ENCODE results near the gene MMUT. TPM values are rescaled to one million over a fixed set of nuclear protein-coding genes. Genes with fewer than 3 reads are reported as not detected.
"Not testable (repeated sequence)": the region's sequence is repeated elsewhere in the genome, so short reads cannot be mapped to it uniquely, and the experiment has no call there.

Gene MMUT
- total RNA-seq, 1 experiment from 2014 or later, result 14.8 TPM

DNA sequence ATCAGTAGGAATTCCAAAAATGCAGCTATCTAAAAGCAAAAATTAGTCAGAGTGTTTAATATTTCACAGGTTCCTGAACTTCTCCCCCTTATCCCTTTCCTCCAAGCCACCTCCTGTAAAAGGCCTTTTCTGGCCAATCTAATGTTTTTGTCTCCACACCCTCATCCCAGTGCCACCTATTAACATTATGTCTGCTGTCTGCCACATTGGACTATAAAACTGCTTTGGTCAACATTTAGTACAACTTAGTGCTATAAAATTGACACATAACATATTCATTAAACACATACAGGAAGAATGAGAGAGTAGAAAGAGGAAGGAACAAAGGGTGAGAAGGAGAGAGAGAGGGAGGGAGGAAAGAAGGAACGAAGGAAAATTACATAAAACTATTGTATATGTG lies 47.7 kb downstream of the MMUT start:
- Histone ChIP-seq H3K9ac (ENCODE audit: low read length) (no peak overlapping the region), H3K9me3 (ENCODE audit: low read length) (no peaks in the 10 kb centered on the region), H3K79me2 (ENCODE audit: low read length) (no peaks in the 10 kb centered on the region), H3K27ac (ENCODE audit: low read length) (no peak overlapping the region), H3K4me2 (ENCODE audit: low read depth, low read length, poor library complexity, severe bottlenecking) (no peak overlapping the region), H3K36me3 (ENCODE audit: insufficient read depth, low read length) (no peaks in the 10 kb centered on the region), H4K20me1 (ENCODE audit: insufficient read depth, low read depth, low read length) (no peaks in the 10 kb centered on the region), H3K9me2 (replicated peaks; ENCODE audit: insufficient read depth, low read length) (no peaks in the 10 kb centered on the region), H3K4me3 (ENCODE audit: low read length) (no peak overlapping the region), H3K4me1 (ENCODE audit: low read length) (no peaks in the 10 kb centered on the region; the same call in 1 of the 2 replicates), H3K27me3 (ENCODE audit: low read length) (no peaks in the 10 kb centered on the region), H2AFZ (ENCODE audit: low read length) (no peak overlapping the region)
- DNase-seq, result no peak

DNA sequence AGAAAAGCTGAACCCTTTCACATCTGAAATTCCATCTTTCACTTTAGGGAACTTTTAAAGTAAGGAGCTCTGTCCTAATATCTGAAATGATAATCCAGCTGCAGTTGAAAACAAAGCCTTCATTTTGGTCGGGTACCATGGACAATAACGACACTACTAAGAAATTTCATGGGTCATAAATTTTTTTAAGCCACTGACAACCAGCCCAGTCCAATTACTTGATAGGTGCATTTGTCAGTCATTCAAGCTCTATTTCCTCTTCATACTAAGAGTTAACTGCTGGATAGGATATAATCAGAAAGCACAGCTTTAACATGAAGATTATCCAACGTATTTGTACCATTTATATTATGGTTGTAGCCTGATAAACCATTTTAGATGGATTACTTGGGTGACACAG lies 52.5 kb downstream of the MMUT start:
- no peaks in the 10 kb centered on the region for H3K9me3 ChIP-seq (ENCODE audit: low read length)
- H3K27me3 ChIP-seq (ENCODE audit: low read length), result no peaks in the 10 kb centered on the region
- no peak overlapping the region for H3K4me3 ChIP-seq (ENCODE audit: low read length)
- no peaks in the 10 kb centered on the region for H3K36me3 ChIP-seq (ENCODE audit: insufficient read depth, low read length)
- H3K9ac ChIP-seq (ENCODE audit: low read length), result no peak overlapping the region
- DNase-seq, result no peak
- H3K9me2 ChIP-seq (replicated peaks; ENCODE audit: insufficient read depth, low read length), result no peaks in the 10 kb centered on the region
- no peaks in the 10 kb centered on the region for H3K4me1 ChIP-seq (ENCODE audit: low read length)
- H3K27ac ChIP-seq (ENCODE audit: low read length), result no peak overlapping the region
- no peak overlapping the region for H3K4me2 ChIP-seq (ENCODE audit: low read depth, low read length, poor library complexity, severe bottlenecking)
- H4K20me1 ChIP-seq (ENCODE audit: insufficient read depth, low read depth, low read length), result no peaks in the 10 kb centered on the region
- no peaks in the 10 kb centered on the region for H3K79me2 ChIP-seq (ENCODE audit: low read length)
- no peak overlapping the region for H2AFZ ChIP-seq (ENCODE audit: low read length)

DNA sequence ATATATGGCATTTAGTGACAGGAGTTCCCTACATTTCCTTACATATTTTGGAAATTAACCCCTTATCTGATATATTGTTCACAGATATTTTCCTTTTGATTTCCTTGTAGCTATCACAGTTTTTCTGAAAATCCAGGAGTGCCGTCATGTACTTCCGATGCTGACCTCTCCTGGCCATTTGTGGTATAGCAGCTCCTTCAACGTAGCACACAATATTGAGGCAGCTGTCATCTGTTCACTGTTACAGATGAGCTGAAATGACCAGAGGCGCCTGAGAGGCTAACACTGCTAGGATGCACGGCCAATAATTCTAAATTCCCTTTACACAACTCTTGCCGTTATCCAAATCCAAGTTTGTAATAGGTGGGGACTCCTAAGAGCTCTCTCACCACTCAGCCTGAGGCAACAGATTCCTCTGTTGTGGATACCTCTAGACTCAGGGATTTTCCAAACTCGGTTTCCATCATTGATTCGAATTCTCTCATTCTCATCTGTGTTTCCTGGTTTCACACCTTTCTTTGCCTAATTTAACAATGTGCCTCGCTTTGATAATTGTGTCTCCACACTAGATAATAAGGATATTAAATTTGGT lies 53.0 kb downstream of the MMUT start:
- peak; percentile 84 for DNase-seq
- H3K36me3 ChIP-seq (ENCODE audit: insufficient read depth, low read length), result no peaks in the 10 kb centered on the region
- no peak overlapping the region for H2AFZ ChIP-seq (ENCODE audit: low read length)
- no peaks in the 10 kb centered on the region for H3K9me3 ChIP-seq (ENCODE audit: low read length)
- no peaks in the 10 kb centered on the region for H3K79me2 ChIP-seq (ENCODE audit: low read length)
- no peaks in the 10 kb centered on the region for H4K20me1 ChIP-seq (ENCODE audit: insufficient read depth, low read depth, low read length)
- no peaks in the 10 kb centered on the region for H3K4me1 ChIP-seq (ENCODE audit: low read length)
- no peaks in the 10 kb centered on the region for H3K9me2 ChIP-seq (replicated peaks; ENCODE audit: insufficient read depth, low read length)
- H3K4me3 ChIP-seq (ENCODE audit: low read length), result no peak overlapping the region
- H3K4me2 ChIP-seq (ENCODE audit: low read depth, low read length, poor library complexity, severe bottlenecking), result no peak overlapping the region
- no peak overlapping the region for H3K27ac ChIP-seq (ENCODE audit: low read length)
- no peaks in the 10 kb centered on the region for H3K27me3 ChIP-seq (ENCODE audit: low read length)
- no peak overlapping the region for H3K9ac ChIP-seq (ENCODE audit: low read length)

DNA sequence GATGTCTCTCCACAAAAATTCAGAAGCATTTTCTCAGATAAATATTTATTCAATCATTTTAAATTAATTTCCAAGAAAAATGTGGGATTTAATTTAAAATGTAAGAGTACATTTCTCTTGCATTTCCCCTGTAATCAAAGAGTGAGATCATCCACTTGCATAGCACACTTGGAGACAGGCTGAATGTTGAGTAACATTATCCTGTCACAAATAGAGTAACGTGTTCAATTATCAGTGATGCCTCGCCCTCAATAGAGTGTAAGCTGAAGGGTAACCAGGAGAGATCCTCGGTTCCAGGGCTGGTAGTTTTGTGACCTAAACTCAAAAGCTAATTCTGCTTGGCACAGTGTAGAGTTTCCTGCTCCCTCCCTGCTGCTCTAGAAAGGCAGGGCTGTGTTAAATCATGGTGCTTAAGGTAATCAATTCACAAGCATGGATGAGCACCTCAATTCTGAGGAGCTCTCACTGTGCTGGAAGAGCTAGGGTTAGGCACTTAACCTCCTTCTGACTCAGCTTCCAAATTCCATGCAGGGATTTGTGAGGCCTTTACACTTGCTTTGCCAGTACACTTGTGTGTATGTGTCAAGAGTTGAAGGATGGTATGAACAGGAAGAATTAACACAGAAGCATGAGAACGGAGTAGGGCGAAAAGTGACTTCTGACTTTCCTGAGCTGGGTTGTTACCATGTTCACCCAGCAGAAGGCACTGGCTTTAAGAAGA lies 56.6 kb downstream of the MMUT start:
- no peak overlapping the region for H3K4me2 ChIP-seq (ENCODE audit: low read depth, low read length, poor library complexity, severe bottlenecking)
- H3K27me3 ChIP-seq (ENCODE audit: low read length), result no peaks in the 10 kb centered on the region
- H3K79me2 ChIP-seq (ENCODE audit: low read length), result no peaks in the 10 kb centered on the region
- no peak overlapping the region for H3K4me3 ChIP-seq (ENCODE audit: low read length)
- DNase-seq, result no peak
- H3K27ac ChIP-seq (ENCODE audit: low read length), result no peak overlapping the region
- no peak overlapping the region for H3K9ac ChIP-seq (ENCODE audit: low read length)
- H3K36me3 ChIP-seq (ENCODE audit: insufficient read depth, low read length), result no peaks in the 10 kb centered on the region
- no peaks in the 10 kb centered on the region for H3K9me2 ChIP-seq (replicated peaks; ENCODE audit: insufficient read depth, low read length)
- no peaks in the 10 kb centered on the region for H3K9me3 ChIP-seq (ENCODE audit: low read length)
- 0 out of 2 replicates have a peak, but pooled peaks cover 4% of the 10 kb centered on the region for H3K4me1 ChIP-seq (ENCODE audit: low read length)
- no peak overlapping the region for H2AFZ ChIP-seq (ENCODE audit: low read length)
- no peaks in the 10 kb centered on the region for H4K20me1 ChIP-seq (ENCODE audit: insufficient read depth, low read depth, low read length)

DNA sequence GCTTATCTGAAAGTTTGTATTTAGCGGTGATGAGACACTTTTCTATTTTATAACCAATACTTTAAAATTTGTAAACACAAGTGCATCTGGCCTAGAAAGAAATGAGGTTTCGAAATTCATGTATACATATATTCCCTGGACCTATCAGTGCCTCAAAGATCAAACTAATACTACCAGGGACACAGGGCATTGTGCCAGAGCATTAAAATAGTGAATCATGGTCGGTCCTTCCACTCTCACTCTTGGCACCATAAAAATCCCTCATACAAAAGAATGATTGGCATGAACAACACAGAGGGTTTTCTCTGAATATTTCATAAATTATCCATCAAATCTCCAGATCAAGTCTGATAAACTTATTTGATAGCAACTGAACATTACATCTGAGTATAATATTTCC lies 62.0 kb downstream of the MMUT start:
- Histone ChIP-seq H3K36me3 (ENCODE audit: insufficient read depth, low read length) (no peaks in the 10 kb centered on the region), H3K9me3 (ENCODE audit: low read length) (no peaks in the 10 kb centered on the region), H3K79me2 (ENCODE audit: low read length) (no peaks in the 10 kb centered on the region), H3K9ac (ENCODE audit: low read length) (no peak overlapping the region), H3K9me2 (replicated peaks; ENCODE audit: insufficient read depth, low read length) (no peaks in the 10 kb centered on the region), H3K27ac (ENCODE audit: low read length) (no peak overlapping the region), H3K4me1 (ENCODE audit: low read length) (0 out of 2 replicates have a peak, but pooled peaks cover 4% of the 10 kb centered on the region), H3K27me3 (ENCODE audit: low read length) (no peaks in the 10 kb centered on the region), H4K20me1 (ENCODE audit: insufficient read depth, low read depth, low read length) (no peaks in the 10 kb centered on the region), H2AFZ (ENCODE audit: low read length) (no peak overlapping the region), H3K4me3 (ENCODE audit: low read length) (no peak overlapping the region), H3K4me2 (ENCODE audit: low read depth, low read length, poor library complexity, severe bottlenecking) (no peak overlapping the region)
- no peak for DNase-seq

DNA sequence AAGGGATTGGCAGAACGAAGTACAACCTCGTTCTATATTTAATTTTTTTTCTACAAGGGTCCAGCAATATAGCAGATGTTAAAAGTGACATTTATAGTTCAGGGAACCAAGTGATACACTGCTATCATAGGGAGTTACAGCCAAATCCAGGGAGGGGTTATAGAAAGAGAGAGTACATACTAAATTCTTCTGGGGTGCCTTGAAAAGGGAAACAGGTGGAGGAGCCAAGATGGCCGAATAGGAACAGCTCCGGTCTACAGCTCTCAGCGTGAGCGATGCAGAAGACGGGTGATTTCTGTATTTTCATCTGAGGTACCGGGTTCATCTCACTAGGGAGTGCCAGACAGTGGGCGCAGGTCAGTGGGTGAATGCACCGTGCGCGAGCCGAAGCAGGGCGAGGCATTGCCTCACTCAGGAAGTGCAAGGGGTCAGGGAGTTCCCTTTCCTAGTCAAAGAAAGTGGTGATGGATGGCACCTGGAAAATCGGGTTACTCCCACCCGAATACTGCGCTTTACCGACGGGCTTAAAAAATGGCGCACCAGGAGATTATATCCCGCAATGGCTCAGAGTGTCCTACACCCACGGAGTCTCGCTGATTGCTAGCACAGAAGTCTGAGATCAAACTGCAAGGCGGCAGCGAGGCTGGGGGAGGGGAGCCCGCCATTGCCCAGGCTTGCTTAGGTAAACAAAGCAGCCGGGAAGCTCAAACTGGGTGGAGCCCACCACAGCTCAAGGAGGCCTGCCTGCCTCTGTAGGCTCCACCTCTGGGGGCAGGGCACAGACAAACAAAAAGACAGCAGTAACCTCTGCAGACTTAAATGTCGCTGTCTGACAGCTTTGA lies 76.2 kb downstream of the MMUT start:
- H3K36me3 ChIP-seq (ENCODE audit: insufficient read depth, low read length); H4K20me1 ChIP-seq (ENCODE audit: insufficient read depth, low read depth, low read length); DNase-seq; H3K9ac ChIP-seq (ENCODE audit: low read length); H3K27ac ChIP-seq (ENCODE audit: low read length); H3K9me2 ChIP-seq (replicated peaks; ENCODE audit: insufficient read depth, low read length); H3K79me2 ChIP-seq (ENCODE audit: low read length); H3K4me3 ChIP-seq (ENCODE audit: low read length); H3K4me2 ChIP-seq (ENCODE audit: low read depth, low read length, poor library complexity, severe bottlenecking); H2AFZ ChIP-seq (ENCODE audit: low read length); H3K27me3 ChIP-seq (ENCODE audit: low read length); H3K9me3 ChIP-seq (ENCODE audit: low read length); H3K4me1 ChIP-seq (ENCODE audit: low read length): not testable (repeated sequence)

DNA sequence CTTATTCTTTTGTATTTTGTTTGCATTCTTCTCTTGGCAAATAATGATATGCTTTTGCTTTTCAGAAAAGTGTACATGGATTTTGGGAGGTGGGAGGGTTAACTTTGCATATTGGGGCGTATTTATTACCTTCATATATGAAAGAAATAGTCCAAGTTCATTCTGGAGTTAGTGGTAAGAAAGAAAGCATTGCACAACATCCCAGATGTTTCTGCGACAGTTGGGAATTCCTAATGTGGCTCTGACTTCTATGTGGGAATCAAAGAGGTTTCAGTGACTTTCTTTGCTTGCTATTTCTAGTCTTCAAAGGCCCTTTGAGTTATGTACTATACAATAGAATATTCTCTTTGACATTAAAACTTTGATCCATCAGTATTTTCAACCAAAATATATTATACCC lies 78.1 kb downstream of the MMUT start:
- Histone ChIP-seq H3K27me3 (ENCODE audit: low read length) (0 out of 2 replicates have a peak, but pooled peaks cover 2% of the 10 kb centered on the region), H3K4me1 (ENCODE audit: low read length) (no peaks in the 10 kb centered on the region), H4K20me1 (ENCODE audit: insufficient read depth, low read depth, low read length) (no peaks in the 10 kb centered on the region), H3K9me3 (ENCODE audit: low read length) (no peaks in the 10 kb centered on the region), H3K79me2 (ENCODE audit: low read length) (no peaks in the 10 kb centered on the region), H3K27ac (ENCODE audit: low read length) (no peak overlapping the region), H3K9ac (ENCODE audit: low read length) (no peak overlapping the region), H2AFZ (ENCODE audit: low read length) (no peak overlapping the region), H3K4me3 (ENCODE audit: low read length) (no peak overlapping the region), H3K36me3 (ENCODE audit: insufficient read depth, low read length) (no peaks in the 10 kb centered on the region), H3K9me2 (replicated peaks; ENCODE audit: insufficient read depth, low read length) (no peaks in the 10 kb centered on the region), H3K4me2 (ENCODE audit: low read depth, low read length, poor library complexity, severe bottlenecking) (no peak overlapping the region)
- DNase-seq, result no peak
